Endothelial cell of umbilical vein (primary cell): ENCODE data around the gene RPS6KL1. TPM values are rescaled to one million over a fixed set of nuclear protein-coding genes. Genes with fewer than 3 reads are reported as not detected.

Experiments used
- BruUV-seq: library from RNA; stranded (reverse); fragments of 400-500 nt; replicated peaks from 2 replicates; lab custom pipeline; 2021; lab: Mats Ljungman, UMichigan
- CTCF ChIA-PET: fragments of 300-600, 350-600 bp; sonication (Branson Sonifier 250); formaldehyde crosslinking; loops from one replicate; lab custom pipeline; 2021; ENCODE audit warnings: antibody characterized with exemption, inconsistent platforms; lab: Charles Lee
- POLR2A ChIA-PET: fragments of 300-600, 350-600 bp; sonication (Branson Sonifier 250); formaldehyde crosslinking; loops from one replicate; lab custom pipeline; 2021; ENCODE audit warnings: antibody characterized with exemption, inconsistent platforms; lab: Charles Lee
- DNase-seq: peaks from one replicate; pipeline ENCODE4 v3.0.0-alpha.2; 2011; ENCODE audit warnings: low read depth, low spot score
- FAIRE-seq: peaks from 2 replicates; lab custom pipeline; 2011; peaks lifted over from hg19 to GRCh38; lab: Jason Lieb, UNC
- H2AFZ ChIP-seq: 2 replicates; pipeline ENCODE4 v1.6.0; 2012; ENCODE audit warnings: low read depth, low read length, control low read depth, inconsistent platforms
- H3K27ac ChIP-seq: 2 replicates; pipeline ENCODE4 v1.5.1; 2011; ENCODE audit warnings: low read depth, mild to moderate bottlenecking, control low read depth, low read length, moderate library complexity; ENCODE audit not compliant: insufficient read depth
- H3K27me3 ChIP-seq, 2 experiments: 2 replicates each; pipeline versions ENCODE4 v1.6.0 to v1.6.1; 2011; ENCODE audit warnings: low read length in 2 of 2, mixed read lengths in 1 of 2; ENCODE audit not compliant: control insufficient read depth in 2 of 2, insufficient read depth in 2 of 2
- H3K36me3 ChIP-seq, 2 experiments: 2 replicates in 1 of 2; 3 replicates in 1 of 2; pipeline ENCODE4 v1.5.1; 2011; ENCODE audit warnings: low read length in 2 of 2, mild to moderate bottlenecking in 1 of 2, moderate library complexity in 1 of 2; ENCODE audit not compliant: control insufficient read depth in 2 of 2, insufficient read depth in 2 of 2; ENCODE audit errors: extremely low read depth in 1 of 2
- H3K4me1 ChIP-seq: 3 replicates; pipeline ENCODE4 v1.5.1; 2011; ENCODE audit warnings: mild to moderate bottlenecking, low read length; ENCODE audit not compliant: control insufficient read depth, insufficient read depth; ENCODE audit errors: extremely low read depth
- H3K4me2 ChIP-seq: 2 replicates; pipeline ENCODE4 v1.6.1; 2011; ENCODE audit warnings: low read length, control low read depth, mixed read lengths; ENCODE audit not compliant: insufficient read depth
- H3K4me3 ChIP-seq, 3 experiments: fragments of 200-600 bp in 1 of 3; sonication (generic), shearing (Covaris generic) in 1 of 3; replicated peaks in 1 of 3; 2 replicates each; pipeline ENCODE4 v1.5.1; 2011 to 2016; ENCODE audit warnings: control low read depth in 3 of 3, low read length in 3 of 3, mild to moderate bottlenecking in 2 of 3, inconsistent platforms in 1 of 3, low read depth in 1 of 3, moderate library complexity in 1 of 3; ENCODE audit not compliant: insufficient read depth in 1 of 3
- H3K79me2 ChIP-seq: 2 replicates; pipeline ENCODE4 v1.6.0; 2012; ENCODE audit warnings: low read length, inconsistent platforms; ENCODE audit not compliant: control insufficient read depth, insufficient read depth
- H3K9ac ChIP-seq: replicated peaks from 2 replicates; pipeline ENCODE3; 2011; ENCODE audit warnings: low read length, control low read depth; ENCODE audit not compliant: insufficient read depth; ENCODE audit errors: extremely low read depth
- H3K9me1 ChIP-seq: replicated peaks from 3 replicates; pipeline ENCODE4 v1.6.0; 2011; ENCODE audit warnings: mild to moderate bottlenecking, low read length; ENCODE audit not compliant: control insufficient read depth, insufficient read depth; ENCODE audit errors: extremely low read depth
- H3K9me3 ChIP-seq: replicated peaks from 2 replicates; pipeline ENCODE4 v1.5.1; 2012; ENCODE audit warnings: low read length, inconsistent platforms; ENCODE audit not compliant: control insufficient read depth, insufficient read depth
- H4K20me1 ChIP-seq: replicated peaks from 2 replicates; pipeline ENCODE3; 2011; ENCODE audit warnings: mild to moderate bottlenecking, low read length; ENCODE audit not compliant: control insufficient read depth, insufficient read depth; ENCODE audit errors: extremely low read depth
- EZH2 ChIP-seq: IDR thresholded peaks from 2 replicates; pipeline ENCODE4 v1.6.1; 2012; ENCODE audit warnings: borderline replicate concordance, low read depth, mild to moderate bottlenecking, moderate library complexity, low read length, inconsistent platforms; ENCODE audit not compliant: severe bottlenecking
- FOS ChIP-seq: IDR thresholded peaks from 2 replicates; pipeline ENCODE4 v1.6.1; 2011; ENCODE audit warnings: mild to moderate bottlenecking, low read length, moderate library complexity, borderline replicate concordance; ENCODE audit not compliant: insufficient read depth
- GATA2 ChIP-seq: IDR thresholded peaks from 2 replicates; pipeline ENCODE4 v1.7.0; 2011; ENCODE audit warnings: low read depth, mild to moderate bottlenecking, moderate library complexity, mixed read lengths, low read length; ENCODE audit not compliant: insufficient read length, insufficient read depth
- JUN ChIP-seq: IDR thresholded peaks from 2 replicates; pipeline ENCODE4 v1.6.1; 2011; ENCODE audit warnings: borderline replicate concordance, low read depth; ENCODE audit not compliant: insufficient read length, insufficient read depth
- POLR2A ChIP-seq: IDR thresholded peaks from 2 replicates; pipeline ENCODE4 v1.6.1; 2012; ENCODE audit warnings: low read depth, mild to moderate bottlenecking, control low read depth, low read length
- POLR2AphosphoS5 ChIP-seq: IDR thresholded peaks from 2 replicates; pipeline ENCODE4 v1.6.1; 2012; ENCODE audit warnings: low read depth, mild to moderate bottlenecking, control low read depth, low read length, moderate library complexity; ENCODE audit not compliant: insufficient read depth
- dilution Hi-C: fragments of 300-500 bp; cut with MboI; formaldehyde crosslinking; loops from one replicate; pipeline ENCODE4 v1.15.0; 2019; ENCODE audit warnings: low sequenced_read_pairs; ENCODE audit not compliant: extremely low pct_ligation_motif_present
- intact Hi-C: fragments of 100-400 bp; cut with micrococcal nuclease; formaldehyde crosslinking; loops from one replicate; pipeline ENCODE4 v1.10.0; 2022
- polyA plus RNA-seq, 4 experiments: library from polyadenylated mRNA; depleted of rRNA in 3 of 4; stranded (reverse) in 3 of 4; unstranded in 1 of 4; fragments of >200 nt; gene quantifications; 2 replicates each; pipeline versions ENCODE4 v1.2.1 to v1.2.3, GENCODE V29; 2011 to 2012; ENCODE audit warnings: missing spikeins in 1 of 4
- total RNA-seq: library from RNA; stranded (reverse); gene quantifications from 2 replicates; pipeline ENCODE4 v1.2.3, GENCODE V29; 2021

RPS6KL1 gene
- total and polyA plus RNA-seq, 2 donors (not counting 3 experiments of a cell fraction or from before 2014, with no cell fraction given) = 10.2 to 23.8 TPM

DNA sequence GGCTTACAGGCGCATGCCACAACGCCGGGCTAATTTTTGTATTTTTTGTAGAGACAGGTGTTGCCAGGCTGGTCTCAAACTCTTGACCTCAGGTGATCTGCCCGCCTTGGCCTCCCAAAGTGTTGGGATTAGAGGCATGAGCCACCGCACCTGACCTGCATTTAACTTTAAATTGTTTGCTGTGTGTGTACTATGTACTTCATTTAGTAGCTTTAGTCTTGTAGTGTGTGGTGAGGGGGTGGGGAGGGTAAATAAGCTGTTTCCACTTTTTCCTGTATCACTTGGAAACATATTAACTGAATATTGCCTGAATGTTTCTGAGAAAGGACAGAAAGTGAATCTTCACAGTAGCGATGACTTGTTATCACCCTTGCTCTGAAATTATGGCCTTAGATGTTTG, 32.8 kb downstream of the RPS6KL1 start:
- Histone ChIP-seq H3K79me2 (peaks cover 41% of the 10 kb centered on the region), H3K36me3 (peaks cover 26 to 35% of the 10 kb centered on the region in 2 experiments), H3K9me3 (no peaks in the 10 kb centered on the region), H4K20me1 (no peaks in the 10 kb centered on the region), H3K4me3 (no peak overlapping the region), H2AFZ (no peak overlapping the region), H3K9ac (no peak overlapping the region), H3K27me3 (no peaks in the 10 kb centered on the region), H3K27ac (no peak overlapping the region), H3K4me2 (no peak overlapping the region), H3K4me1 (peaks cover 8% of the 10 kb centered on the region), H3K9me1 (no peaks in the 10 kb centered on the region)
- no TSS peak for BruUV-seq
- intact Hi-C loops (no loop called here), dilution Hi-C loops (no loop called here)
- POLR2A ChIA-PET = no interaction called here
- DNase-seq = no peak
- no peak for TF ChIP-seq GATA2
- no peak for TF ChIP-seq JUN
- TF ChIP-seq POLR2A = no peak
- no peak for TF ChIP-seq EZH2
- TF ChIP-seq FOS = no peak
- TF ChIP-seq POLR2AphosphoS5 = no peak
- CTCF ChIA-PET = interaction anchor here (0.6 to 5.0 kb wide), 3 partner anchors 11 to 29 kb away, joined by 3 to 35 read pairs (median 14); no protein-coding TSS in a partner anchor
- no peak for FAIRE-seq
